Epithelial cell of esophagus (primary cell): ENCODE results near the gene KCNJ8.
A peak's percentile ranks its signal among the peaks of the same experiment; 100 is the strongest.

Experiments
- DNase-seq: peaks from one replicate; pipeline ENCODE4 v3.0.0; 2010; ENCODE audit warnings: low read depth
- H3K4me3 ChIP-seq: 2 replicates; pipeline ENCODE4 v1.5.1; 2011; ENCODE audit warnings: mild to moderate bottlenecking, low read length, control low read depth
- CTCF ChIP-seq: IDR thresholded peaks from 2 replicates; pipeline ENCODE4 v1.5.1; 2011; ENCODE audit warnings: low read depth, mild to moderate bottlenecking, low read length, control low read depth, inconsistent platforms; ENCODE audit not compliant: insufficient read depth; ENCODE audit errors: missing control alignments

The KCNJ8 gene

DNA sequence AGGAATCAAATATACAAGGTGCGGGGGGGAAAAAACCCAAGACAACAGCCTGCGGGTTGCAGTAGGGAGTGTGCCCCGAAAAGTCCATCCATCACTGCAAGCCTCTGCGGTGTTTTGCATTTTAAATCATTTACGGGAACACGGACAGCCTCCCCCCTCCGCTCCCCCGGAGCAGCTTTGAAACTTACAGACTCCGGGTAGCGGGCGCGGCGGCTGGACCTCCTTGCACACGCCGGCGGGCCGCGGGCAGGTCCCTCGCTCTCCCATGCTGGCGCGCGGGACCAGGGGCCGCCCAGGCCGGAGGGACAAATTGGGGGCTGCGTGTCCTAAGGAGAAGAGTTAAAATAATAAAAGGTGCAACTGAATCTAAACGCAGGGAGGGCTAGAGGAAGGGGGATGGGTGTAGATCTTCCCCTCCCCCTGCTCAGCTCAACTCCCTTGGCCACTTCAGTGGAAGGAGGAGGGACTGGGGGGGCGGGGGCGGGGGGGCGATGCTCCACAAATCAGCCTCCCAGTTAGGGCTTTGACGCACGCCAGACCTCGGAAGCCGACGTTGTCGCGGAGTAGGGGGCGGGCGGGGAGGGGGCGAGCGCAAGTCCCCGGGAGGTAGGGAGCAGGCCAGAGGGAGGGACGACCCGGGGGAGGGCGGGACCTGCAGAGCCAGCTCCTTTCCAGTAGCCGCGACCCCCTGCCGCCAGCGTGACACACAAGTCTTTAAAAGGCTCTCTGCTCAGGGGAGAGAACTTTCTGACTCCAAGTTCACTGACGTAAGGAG lies at the start of gene KCNJ8:
TSS of gene KCNJ8 (minus strand) at position 349 of the 775 bp plus-strand sequence. CDS start 1,090 bp downstream, outside the sequence.
- DNase-seq: no peak
- TF ChIP-seq CTCF: no peak
- no peak within 1 kb of the TSS for H3K4me3 ChIP-seq

GRCh38 chr12:21823581-21823980 lies 49.1 kb upstream of the KCNJ8 start:
- DNase-seq: no peak
- no peak overlapping the region for H3K4me3 ChIP-seq
- no peak for TF ChIP-seq CTCF

- TF ChIP-seq CTCF: no peak
- H3K4me3 ChIP-seq: no peak overlapping the region
- DNase-seq: peak; percentile 11
These were observed 45.2 kb upstream of the KCNJ8 start for GRCh38 chr12:21819678-21820077.

- peak; percentile 15 for DNase-seq
- no peak overlapping the region for H3K4me3 ChIP-seq
- TF ChIP-seq CTCF: no peak
These were observed 44.7 kb upstream of the KCNJ8 start for GRCh38 chr12:21819236-21819635.

DNA sequence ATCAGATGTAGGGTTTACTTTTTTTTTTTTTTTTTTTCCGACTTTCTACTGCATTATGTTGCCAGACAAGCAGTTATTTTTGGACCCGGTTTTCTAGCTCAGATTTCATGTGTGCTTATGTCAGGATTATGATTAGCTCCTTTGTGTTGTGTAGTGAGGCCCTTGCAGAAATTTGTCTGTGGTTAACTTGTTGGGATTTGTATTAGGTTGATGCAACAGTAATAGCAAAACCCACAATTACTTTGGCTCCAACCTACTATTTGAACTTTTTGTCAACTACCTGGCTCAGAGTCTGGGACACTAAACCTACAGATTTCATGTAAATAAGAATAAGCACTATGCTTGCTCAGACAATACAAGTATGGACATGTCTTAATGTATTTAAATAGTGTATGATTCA lies 44.1 kb upstream of the KCNJ8 start:
- DNase-seq: peak; percentile 52
- TF ChIP-seq CTCF: no peak
- no peak overlapping the region for H3K4me3 ChIP-seq

DNA sequence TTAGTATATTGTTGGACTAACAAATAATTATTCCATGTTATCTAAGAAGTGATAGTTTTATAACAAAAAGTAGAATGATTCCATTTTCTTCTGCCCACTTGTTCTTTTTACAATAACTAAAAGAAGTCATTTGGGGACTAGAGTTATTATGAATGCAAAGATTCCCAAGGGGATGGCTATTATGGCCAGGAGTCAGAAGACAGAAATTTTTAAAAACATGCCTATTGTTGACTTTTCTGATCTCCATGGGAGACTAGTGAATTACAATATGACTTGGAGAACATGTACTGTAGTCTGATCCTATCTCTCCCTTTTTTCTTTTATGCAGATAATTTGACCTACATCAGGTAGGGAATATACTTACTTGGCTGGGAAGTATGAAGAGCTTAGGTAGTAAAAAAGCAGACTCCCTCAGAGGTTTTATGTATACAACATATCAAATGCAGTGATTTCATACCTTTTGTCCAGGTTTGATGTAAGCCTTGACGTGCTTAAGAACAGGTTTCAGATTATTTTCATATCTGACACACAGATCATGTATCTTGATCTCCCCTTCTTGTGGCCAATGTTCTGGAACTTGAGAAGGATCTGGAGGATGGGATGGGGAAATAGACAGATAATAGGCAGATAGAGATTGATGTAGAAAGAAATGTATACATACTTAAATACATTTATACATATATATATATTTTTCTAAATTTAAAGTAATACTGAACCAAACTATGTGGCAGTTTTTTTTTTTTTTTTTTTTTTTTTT lies 41.0 kb upstream of the KCNJ8 start:
- H3K4me3 ChIP-seq: no peak overlapping the region
- TF ChIP-seq CTCF: no peak
- no peak for DNase-seq

DNA sequence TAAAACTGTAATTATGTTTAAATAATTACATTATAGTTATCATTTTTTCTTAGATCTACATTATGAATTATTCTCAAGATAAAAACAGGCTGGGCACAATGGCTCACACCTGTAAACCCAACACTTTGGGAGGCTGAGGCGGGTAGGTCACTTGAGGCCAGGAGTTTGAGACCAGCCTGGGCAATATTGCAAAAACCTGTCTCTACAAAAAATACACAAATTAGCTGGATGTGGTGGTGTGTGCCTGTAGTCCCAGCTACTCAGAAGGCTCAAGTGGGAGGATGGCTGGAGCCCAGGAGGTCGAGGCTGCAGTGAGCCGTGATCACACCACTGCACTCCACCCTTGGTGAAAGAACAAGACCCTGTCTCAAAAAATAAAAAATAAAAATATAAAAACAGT lies 40.3 kb upstream of the KCNJ8 start:
- DNase-seq: no peak
- no peak overlapping the region for H3K4me3 ChIP-seq
- TF ChIP-seq CTCF: no peak
